Panc1 (cell line): ENCODE data around the gene GOLGB1. TPM values are rescaled to one million over a fixed set of nuclear protein-coding genes. Genes with fewer than 3 reads are reported as not detected.

Source experiments
- ATAC-seq: fragments of 200-7000 bp; cut with Tn5 transposase; 2 replicates; pipeline ENCODE4 v1.9.1; 2020; ENCODE audit warnings: mild to moderate bottlenecking, moderate library complexity
- BruUV-seq: library from RNA; stranded (reverse); fragments of 400-500 nt; replicated peaks from 2 replicates; lab custom pipeline; 2021; lab: Mats Ljungman, UMichigan
- CTCF ChIA-PET: fragments of 300-600 bp; sonication (Branson Sonifier 250); formaldehyde crosslinking; loops from one replicate; lab custom pipeline; 2022; ENCODE audit warnings: antibody characterized with exemption; lab: Charles Lee
- POLR2A ChIA-PET: fragments of 300-600 bp; sonication (Branson Sonifier 250); formaldehyde crosslinking; loops from one replicate; lab custom pipeline; 2022; ENCODE audit warnings: antibody characterized with exemption; lab: Charles Lee
- DNase-seq: peaks from one replicate; pipeline ENCODE4 v3.0.0-alpha.2; 2010; ENCODE audit warnings: low read depth, low spot score
- H3K27ac ChIP-seq: 2 replicates; pipeline ENCODE4 v1.5.1; 2011; ENCODE audit warnings: mild to moderate bottlenecking, low read length, inconsistent platforms
- H3K27me3 ChIP-seq: fragments of 200-500 bp; sonication (Bioruptor generic); 2 replicates; pipeline ENCODE4 v1.6.0; 2014; ENCODE audit warnings: low read length, inconsistent platforms; ENCODE audit not compliant: control insufficient read depth, insufficient read depth
- H3K36me3 ChIP-seq: fragments of 200-500 bp; sonication (Bioruptor generic); 2 replicates; pipeline ENCODE4 v1.5.1; 2014; ENCODE audit warnings: inconsistent platforms, mild to moderate bottlenecking, low read length, moderate library complexity; ENCODE audit not compliant: control insufficient read depth, insufficient read depth
- H3K4me1 ChIP-seq: 2 replicates; pipeline ENCODE4 v1.5.1; 2011; ENCODE audit warnings: inconsistent platforms, mild to moderate bottlenecking, low read length, moderate library complexity; ENCODE audit not compliant: control insufficient read depth, insufficient read depth
- H3K4me3 ChIP-seq, 2 experiments: 2 replicates each; pipeline ENCODE4 v1.5.1; 2011 to 2012; ENCODE audit warnings: low read depth in 2 of 2, low read length in 2 of 2, mild to moderate bottlenecking in 2 of 2, inconsistent platforms in 1 of 2, moderate library complexity in 1 of 2
- H3K9me3 ChIP-seq: fragments of 200-500 bp; sonication (Bioruptor generic); 2 replicates; pipeline ENCODE4 v1.5.1; 2014; ENCODE audit warnings: low read depth, mild to moderate bottlenecking, inconsistent platforms, low read length, moderate library complexity; ENCODE audit not compliant: control insufficient read depth, insufficient read depth
- POLR2AphosphoS5 ChIP-seq: IDR thresholded peaks from 2 replicates; pipeline ENCODE4 v1.6.1; 2012; ENCODE audit warnings: mild to moderate bottlenecking, low read depth, low read length, moderate library complexity
- SIN3A ChIP-seq: IDR thresholded peaks from 2 replicates; pipeline ENCODE4 v1.6.1; 2012; ENCODE audit warnings: low read depth, mild to moderate bottlenecking, low read length, moderate library complexity, borderline replicate concordance; ENCODE audit not compliant: insufficient read depth
- TCF7L2 ChIP-seq: IDR thresholded peaks from 2 replicates; pipeline ENCODE4 v1.6.1; 2011; ENCODE audit warnings: mild to moderate bottlenecking, low read depth, low read length, inconsistent platforms
- in situ Hi-C: cut with HindIII; loops from 2 replicates; pipeline ENCODE4 v1.10.0; 2016; ENCODE audit warnings: low sequenced_read_pairs, low pct_unique_long_range_greater_than_20kb
- intact Hi-C: fragments of 100-400 bp; cut with micrococcal nuclease; formaldehyde crosslinking; loops from one replicate; pipeline ENCODE4 v1.10.0; 2022; ENCODE audit not compliant: unreplicated experiment
- total RNA-seq: library from RNA; stranded (reverse); gene quantifications from one replicate; pipeline ENCODE4 v1.2.1, GENCODE V29; 2021; ENCODE audit not compliant: unreplicated experiment
- TF ChIP-seq, protein P1 (sequence below): fragments of 450-650 bp; IDR thresholded peaks from 2 replicates; pipeline ENCODE4 v1.5.1; 2017; ENCODE audit warnings: mild to moderate bottlenecking
- TF ChIP-seq, protein P2 (sequence below), 2 experiments: IDR thresholded peaks; 2 replicates each; pipeline ENCODE4 v1.6.1; 2011 to 2012; ENCODE audit warnings: low read depth in 2 of 2, control low read depth in 1 of 2, low read length in 1 of 2, mild to moderate bottlenecking in 1 of 2, moderate library complexity in 1 of 2; ENCODE audit not compliant: insufficient read depth in 1 of 2

The GOLGB1 gene
- total RNA-seq, 1 experiment from 2014 or later: 49.7 TPM

DNA sequence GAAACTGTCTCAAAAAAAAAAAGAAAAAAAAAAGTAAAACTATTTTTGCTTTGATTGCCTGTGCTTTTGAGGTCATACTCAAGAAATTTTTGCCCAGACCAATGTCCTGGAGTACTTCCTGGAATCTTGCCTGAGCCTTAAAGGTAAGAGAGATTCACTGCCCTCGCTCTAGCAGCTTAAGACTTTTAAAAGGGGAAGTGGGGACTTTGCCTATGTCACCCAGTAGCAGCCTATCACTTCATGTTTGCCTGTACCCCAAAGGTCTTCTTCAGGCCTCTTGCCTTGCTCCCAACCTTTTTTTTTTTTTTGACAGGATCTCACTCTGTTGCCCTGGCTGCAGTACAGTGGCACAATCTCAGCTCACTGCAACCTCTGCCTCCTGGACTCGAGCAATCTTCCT, 18.9 kb upstream of the GOLGB1 start:
- ChIA-PET CTCF (no interaction called here), POLR2A (no interaction called here)
- Histone ChIP-seq H3K27me3 (no peaks in the 10 kb centered on the region), H3K4me1 (no peaks in the 10 kb centered on the region), H3K9me3 (no peaks in the 10 kb centered on the region), H3K27ac (no peak overlapping the region), H3K4me3 (no peak overlapping the region), H3K36me3 (peaks cover 9% of the 10 kb centered on the region; the same call in 1 of the 2 replicates)
- in situ Hi-C loops (no loop called here), intact Hi-C loops (no loop called here)
- TF ChIP-seq POLR2AphosphoS5 (no peak), TCF7L2 (no peak), SIN3A (no peak)
- TF ChIP-seq, protein P1, sequence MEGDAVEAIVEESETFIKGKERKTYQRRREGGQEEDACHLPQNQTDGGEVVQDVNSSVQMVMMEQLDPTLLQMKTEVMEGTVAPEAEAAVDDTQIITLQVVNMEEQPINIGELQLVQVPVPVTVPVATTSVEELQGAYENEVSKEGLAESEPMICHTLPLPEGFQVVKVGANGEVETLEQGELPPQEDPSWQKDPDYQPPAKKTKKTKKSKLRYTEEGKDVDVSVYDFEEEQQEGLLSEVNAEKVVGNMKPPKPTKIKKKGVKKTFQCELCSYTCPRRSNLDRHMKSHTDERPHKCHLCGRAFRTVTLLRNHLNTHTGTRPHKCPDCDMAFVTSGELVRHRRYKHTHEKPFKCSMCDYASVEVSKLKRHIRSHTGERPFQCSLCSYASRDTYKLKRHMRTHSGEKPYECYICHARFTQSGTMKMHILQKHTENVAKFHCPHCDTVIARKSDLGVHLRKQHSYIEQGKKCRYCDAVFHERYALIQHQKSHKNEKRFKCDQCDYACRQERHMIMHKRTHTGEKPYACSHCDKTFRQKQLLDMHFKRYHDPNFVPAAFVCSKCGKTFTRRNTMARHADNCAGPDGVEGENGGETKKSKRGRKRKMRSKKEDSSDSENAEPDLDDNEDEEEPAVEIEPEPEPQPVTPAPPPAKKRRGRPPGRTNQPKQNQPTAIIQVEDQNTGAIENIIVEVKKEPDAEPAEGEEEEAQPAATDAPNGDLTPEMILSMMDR: no peak
- TF ChIP-seq, protein P2, sequence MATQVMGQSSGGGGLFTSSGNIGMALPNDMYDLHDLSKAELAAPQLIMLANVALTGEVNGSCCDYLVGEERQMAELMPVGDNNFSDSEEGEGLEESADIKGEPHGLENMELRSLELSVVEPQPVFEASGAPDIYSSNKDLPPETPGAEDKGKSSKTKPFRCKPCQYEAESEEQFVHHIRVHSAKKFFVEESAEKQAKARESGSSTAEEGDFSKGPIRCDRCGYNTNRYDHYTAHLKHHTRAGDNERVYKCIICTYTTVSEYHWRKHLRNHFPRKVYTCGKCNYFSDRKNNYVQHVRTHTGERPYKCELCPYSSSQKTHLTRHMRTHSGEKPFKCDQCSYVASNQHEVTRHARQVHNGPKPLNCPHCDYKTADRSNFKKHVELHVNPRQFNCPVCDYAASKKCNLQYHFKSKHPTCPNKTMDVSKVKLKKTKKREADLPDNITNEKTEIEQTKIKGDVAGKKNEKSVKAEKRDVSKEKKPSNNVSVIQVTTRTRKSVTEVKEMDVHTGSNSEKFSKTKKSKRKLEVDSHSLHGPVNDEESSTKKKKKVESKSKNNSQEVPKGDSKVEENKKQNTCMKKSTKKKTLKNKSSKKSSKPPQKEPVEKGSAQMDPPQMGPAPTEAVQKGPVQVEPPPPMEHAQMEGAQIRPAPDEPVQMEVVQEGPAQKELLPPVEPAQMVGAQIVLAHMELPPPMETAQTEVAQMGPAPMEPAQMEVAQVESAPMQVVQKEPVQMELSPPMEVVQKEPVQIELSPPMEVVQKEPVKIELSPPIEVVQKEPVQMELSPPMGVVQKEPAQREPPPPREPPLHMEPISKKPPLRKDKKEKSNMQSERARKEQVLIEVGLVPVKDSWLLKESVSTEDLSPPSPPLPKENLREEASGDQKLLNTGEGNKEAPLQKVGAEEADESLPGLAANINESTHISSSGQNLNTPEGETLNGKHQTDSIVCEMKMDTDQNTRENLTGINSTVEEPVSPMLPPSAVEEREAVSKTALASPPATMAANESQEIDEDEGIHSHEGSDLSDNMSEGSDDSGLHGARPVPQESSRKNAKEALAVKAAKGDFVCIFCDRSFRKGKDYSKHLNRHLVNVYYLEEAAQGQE (IDR thresholded peaks at IDR 0.05; ENCODE audit: insufficient read depth in 1 of 2, low read depth in 2 of 2, low read length in 1 of 2): no peak
- ATAC-seq (no peak), DNase-seq (no peak)
- no TSS peak for BruUV-seq

DNA sequence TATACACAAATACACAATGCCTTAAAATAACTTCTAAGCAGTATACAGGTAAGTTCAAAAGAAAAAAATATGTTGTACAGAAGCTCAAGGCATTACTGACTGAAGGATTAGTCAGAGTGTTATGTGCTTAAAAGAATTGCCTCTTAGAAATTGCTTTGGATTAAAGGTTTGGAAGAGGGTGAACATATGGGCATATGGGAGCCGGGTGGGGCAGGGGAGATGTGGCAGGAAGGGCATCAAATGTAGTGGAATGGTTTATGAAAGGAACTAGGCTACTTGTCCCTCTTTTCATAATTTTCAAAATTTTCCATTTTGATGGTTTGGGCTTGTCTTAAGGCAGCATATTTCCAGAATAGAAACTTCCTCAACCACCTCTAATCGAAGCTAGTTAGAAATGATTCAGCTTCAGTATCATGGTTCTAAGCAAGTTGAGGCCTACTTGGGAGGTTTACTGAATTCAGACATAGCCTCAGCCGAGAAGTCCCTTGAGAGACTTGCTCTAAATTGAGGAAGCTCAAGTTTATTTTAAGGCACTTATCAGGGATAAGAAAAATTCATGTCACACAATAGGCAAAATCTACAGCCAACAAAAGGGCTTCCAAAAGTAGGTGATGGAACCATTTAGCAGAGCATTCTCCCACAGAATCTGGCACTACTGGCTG, 10.1 kb upstream of the GOLGB1 start:
- H3K4me3 ChIP-seq: no peak overlapping the region
- intact Hi-C loops: no loop called here
- POLR2A ChIA-PET: interaction anchor here (0.6 to 1.1 kb wide), 2 partner anchors 10 to 342 kb away, joined by 3 to 4 read pairs; no protein-coding TSS in a partner anchor
- CTCF ChIA-PET: no interaction called here
- no peaks in the 10 kb centered on the region for H3K36me3 ChIP-seq
- TF ChIP-seq, protein P1: no peak
- TF ChIP-seq SIN3A (no peak), TCF7L2 (no peak), POLR2AphosphoS5 (no peak)
- TF ChIP-seq, protein P2 (IDR thresholded peaks at IDR 0.05; ENCODE audit: insufficient read depth in 1 of 2, low read depth in 2 of 2, low read length in 1 of 2): no peak
- no peaks in the 10 kb centered on the region for H3K9me3 ChIP-seq
- no peak for ATAC-seq
- no peak overlapping the region for H3K27ac ChIP-seq
- H3K27me3 ChIP-seq: no peaks in the 10 kb centered on the region; the same call in 1 of the 2 replicates
- DNase-seq: no peak
- no peaks in the 10 kb centered on the region for H3K4me1 ChIP-seq
- in situ Hi-C loops: no loop called here
- no TSS peak for BruUV-seq
